GM18511 (cell line): ENCODE data around the gene PPFIA3.
A peak's percentile ranks its signal among the peaks of the same experiment; 100 is the strongest.

ENCODE experiments used
- ATAC-seq: cut with Tn5 transposase; IDR thresholded peaks from one replicate; pipeline ENCODE4 v1.9.1; 2021; ENCODE audit warnings: mild to moderate bottlenecking, moderate library complexity; ENCODE audit not compliant: unreplicated experiment

The PPFIA3 gene

GRCh38 chr19:49102303-49102702 is 17.0 kb upstream of the PPFIA3 start:
- no peak for ATAC-seq

- ATAC-seq = no peak
Measured at GRCh38 chr19:49103331-49104085, 15.8 kb upstream of the PPFIA3 start.

GRCh38 chr19:49104229-49104864 is 15.0 kb upstream of the PPFIA3 start:
- no peak for ATAC-seq

- ATAC-seq = no peak
Measured at GRCh38 chr19:49106648-49107135, 12.7 kb upstream of the PPFIA3 start.

- no peak for ATAC-seq
Measured at GRCh38 chr19:49107625-49108459, 11.5 kb upstream of the PPFIA3 start.

DNA sequence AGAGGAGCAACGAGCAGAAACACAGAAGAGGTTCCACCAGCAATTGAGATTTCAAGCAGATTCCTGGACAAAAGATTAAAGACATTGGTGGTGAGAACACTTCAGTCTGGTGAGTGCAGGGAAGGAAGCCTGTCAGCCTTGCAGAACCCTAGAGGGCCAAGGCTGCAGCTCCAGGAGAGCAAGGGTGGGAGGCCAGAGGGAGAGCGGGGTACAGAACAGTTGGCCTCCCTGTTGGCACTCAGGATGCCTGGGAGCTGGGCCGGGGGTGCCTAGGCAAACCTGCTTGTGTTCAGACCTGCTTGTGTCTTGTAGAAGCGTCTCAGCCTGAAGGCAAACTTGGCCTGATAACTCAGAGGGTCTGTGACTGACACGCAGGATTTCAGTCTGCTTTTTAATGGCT is 10.3 kb upstream of the PPFIA3 start:
- no peak for ATAC-seq

- no peak for ATAC-seq
Measured at GRCh38 chr19:49109569-49110233, 9.6 kb upstream of the PPFIA3 start.

DNA sequence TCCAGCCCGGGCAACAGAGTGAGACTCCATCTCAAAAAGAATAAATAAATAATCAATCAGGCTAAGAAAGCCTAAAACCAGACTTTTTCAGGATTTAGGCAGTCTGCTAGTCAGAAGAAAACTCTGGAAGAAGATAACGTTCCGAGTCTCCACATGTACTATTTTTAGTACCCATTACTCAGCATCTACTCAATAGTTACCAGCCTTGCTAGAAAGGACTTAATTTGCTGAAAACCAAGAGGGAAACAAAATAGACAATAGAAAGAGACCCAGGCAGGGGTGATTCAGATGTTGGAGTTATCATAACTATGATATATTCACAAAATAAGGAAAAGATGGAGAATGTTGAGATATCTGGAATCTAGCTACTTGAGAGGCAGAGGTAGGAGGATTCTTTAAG is 8.8 kb upstream of the PPFIA3 start:
- no peak for ATAC-seq

DNA sequence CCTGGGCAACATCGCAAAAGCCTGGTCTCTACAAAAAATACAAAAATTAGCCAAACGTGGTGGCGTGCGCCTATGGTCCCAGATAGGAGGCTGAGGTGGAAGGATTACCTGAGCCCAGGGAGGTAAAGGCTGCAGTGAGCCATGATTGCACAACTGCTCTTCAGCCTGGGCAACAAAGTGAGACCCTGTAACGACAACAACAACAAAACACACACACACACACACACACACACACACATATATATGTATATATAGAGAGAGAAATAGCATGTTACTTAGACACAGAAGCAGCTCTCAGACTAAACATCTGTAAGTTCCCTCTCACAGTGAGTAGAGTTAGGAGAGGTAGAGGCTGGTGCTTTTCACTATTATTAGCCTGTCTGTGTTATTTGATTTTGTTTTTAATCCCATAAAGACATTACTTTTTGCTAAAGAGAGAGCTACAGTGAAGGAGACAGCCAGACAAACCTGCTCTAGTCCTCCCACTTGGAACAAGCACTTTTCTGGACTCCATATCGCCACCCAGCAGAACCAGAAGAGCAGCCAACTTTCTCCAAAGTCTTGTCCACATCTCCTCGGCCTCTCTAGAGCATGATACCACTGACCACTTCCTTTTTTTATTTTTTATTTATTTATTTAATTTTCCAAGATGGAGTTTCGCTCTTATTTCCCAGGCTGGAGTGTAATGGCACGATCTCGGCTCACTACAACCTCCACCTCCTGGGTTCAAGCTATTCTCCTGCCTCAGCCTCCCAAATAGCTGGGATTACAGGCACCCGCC is 7.9 kb upstream of the PPFIA3 start:
- ATAC-seq = no peak

DNA sequence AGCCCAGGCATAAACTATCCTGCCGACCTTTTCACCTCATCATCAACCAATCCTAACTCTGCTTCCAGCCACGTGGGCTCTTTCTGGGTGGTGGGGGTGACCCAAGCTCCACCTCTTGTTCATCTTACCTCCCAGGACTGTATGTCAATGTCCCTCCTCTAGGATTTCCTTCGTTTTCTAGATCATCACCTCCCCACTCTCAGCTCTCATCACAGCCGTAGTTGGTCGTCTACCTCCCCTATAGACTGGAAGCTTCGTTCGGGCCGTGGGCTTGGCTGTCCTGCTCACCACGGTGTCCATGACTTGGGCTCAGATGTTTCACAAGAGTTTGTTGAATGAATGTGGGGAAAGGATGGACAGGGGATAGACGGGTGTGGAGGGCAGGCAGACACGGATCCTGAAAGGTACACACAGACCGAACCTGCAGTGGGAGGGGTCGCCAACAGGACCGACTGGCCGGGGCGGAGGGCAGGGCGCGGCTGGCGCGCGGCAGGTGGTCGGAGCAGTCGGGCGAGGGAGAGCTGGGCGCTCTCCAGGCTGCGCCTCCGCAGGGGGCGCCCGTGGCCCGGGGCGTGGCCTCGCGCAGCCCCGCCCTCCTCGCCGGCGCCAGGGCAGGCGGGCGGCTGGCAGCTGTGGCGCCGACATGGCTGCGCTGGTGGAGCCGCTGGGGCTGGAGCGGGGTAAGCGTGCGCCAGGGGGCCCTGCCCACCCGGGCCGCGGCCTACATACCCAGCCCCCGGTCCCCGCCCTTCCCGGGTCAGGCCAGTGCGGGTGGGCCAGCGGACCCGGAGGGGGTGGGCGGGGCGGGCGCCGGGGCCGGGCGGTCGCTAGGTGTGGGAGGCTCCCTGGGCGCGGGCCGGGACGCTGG is 5.3 kb upstream of the PPFIA3 start, which contains the start of gene LIN7B:
TSS of gene LIN7B (plus strand) at position 609 of the 868 bp plus-strand sequence. CDS start at position 644, 35 bp downstream.
- peak; percentile 63 for ATAC-seq

- ATAC-seq = no peak
Measured at GRCh38 chr19:49114630-49115363, 4.5 kb upstream of the PPFIA3 start.

- ATAC-seq = no peak
Measured at GRCh38 chr19:49116544-49116943, 2.8 kb upstream of the PPFIA3 start.

GRCh38 chr19:49117677-49118564 is 1.4 kb upstream of the PPFIA3 start:
- ATAC-seq = no peak

- peak; percentile 76 for ATAC-seq
Measured at GRCh38 chr19:49118565-49119410, 556 bp upstream of the PPFIA3 start, which contains the start of gene C19orf73. C19orf73 (minus strand) TSS chr19:49119143; CDS start chr19:49119022, 121 bp downstream.

- no peak for ATAC-seq
Measured at GRCh38 chr19:49120325-49120683, 960 bp downstream of the PPFIA3 start.

DNA sequence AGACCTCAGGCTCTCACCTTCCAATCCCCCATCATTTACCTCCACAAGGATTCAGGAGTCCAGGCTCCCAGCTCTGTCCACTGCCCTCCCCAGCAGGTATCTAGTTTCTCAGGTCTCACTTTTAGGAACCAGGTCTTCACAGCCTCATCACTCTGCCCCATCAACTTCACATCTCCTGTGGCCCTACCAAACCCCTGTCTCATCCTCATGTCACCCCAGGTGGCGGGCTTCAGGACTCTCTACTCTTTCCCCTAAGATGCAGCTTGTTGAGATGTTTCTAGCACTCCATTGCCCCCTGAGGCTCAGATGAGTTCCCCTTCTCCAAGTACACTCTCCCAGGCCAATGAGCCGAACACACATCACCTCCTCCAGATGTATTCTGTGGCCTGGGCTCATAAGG is 1.5 kb downstream of the PPFIA3 start:
- no peak for ATAC-seq
